B cell (primary cell): Measurements from ENCODE around the gene ADAMTSL4. TPM values are rescaled to one million over a fixed set of nuclear protein-coding genes. Genes with fewer than 3 reads are reported as not detected.
A peak's percentile ranks its signal among the peaks of the same experiment; 100 is the strongest.

Experiments used
- ATAC-seq: fragments of 200-7000 bp; cut with Tn5 transposase; one replicate; pipeline ENCODE4 v1.10.0; 2021; ENCODE audit warnings: low read depth, mild to moderate bottlenecking, moderate number of reproducible peaks, moderate library complexity
- CTCF ChIA-PET: fragments of 350-600 bp; sonication (Branson Sonifier 250); formaldehyde crosslinking; loops from one replicate; lab custom pipeline; 2021; ENCODE audit warnings: antibody characterized with exemption, inconsistent platforms; lab: Charles Lee
- POLR2A ChIA-PET: fragments of 350-600 bp; sonication (Branson Sonifier 250); formaldehyde crosslinking; loops from one replicate; lab custom pipeline; 2021; ENCODE audit warnings: antibody characterized with exemption; lab: Charles Lee
- DNase-seq: peaks from one replicate; pipeline ENCODE4 v3.0.0; 2013
- H2AFZ ChIP-seq: 2 replicates; pipeline ENCODE4 v1.6.1; 2012; ENCODE audit warnings: mild to moderate bottlenecking, low read depth, low read length; ENCODE audit not compliant: insufficient read depth, poor library complexity, severe bottlenecking
- H3K27ac ChIP-seq, 2 donors: 1 replicate in 1 of 2; 2 replicates in 1 of 2; pipeline ENCODE4 v1.5.1; 2012 to 2013; ENCODE audit warnings: low read length in 2 of 2, mild to moderate bottlenecking in 2 of 2, moderate library complexity in 1 of 2
- H3K27me3 ChIP-seq, 4 experiments: fragments of 200-600 bp in 1 of 4; sonication (generic) in 1 of 4; replicated peaks in 1 of 4; 1 replicate in 2 of 4; 2 replicates in 2 of 4; pipeline versions ENCODE4 v1.6.1 to v1.7.0; 2013 to 2016; ENCODE audit warnings: low read length in 3 of 4, mild to moderate bottlenecking in 2 of 4, mixed read lengths in 1 of 4, moderate library complexity in 1 of 4; ENCODE audit not compliant: insufficient read depth in 4 of 4, control insufficient read depth in 3 of 4; ENCODE audit errors: control extremely low read depth in 1 of 4
- H3K36me3 ChIP-seq, 2 experiments: replicated peaks in 1 of 2; 1 replicate in 1 of 2; 2 replicates in 1 of 2; pipeline versions ENCODE4 v1.6.1 to v1.7.1; 2013; ENCODE audit warnings: low read length in 1 of 2; ENCODE audit not compliant: insufficient read depth in 2 of 2, control insufficient read depth in 1 of 2; ENCODE audit errors: control extremely low read depth in 1 of 2, extremely low read depth in 1 of 2
- H3K4me1 ChIP-seq, 2 donors: fragments of 200-600 bp in 1 of 2; sonication (generic) in 1 of 2; 1 replicate in 1 of 2; 2 replicates in 1 of 2; pipeline versions ENCODE4 v1.5.1 to v1.6.1; 2013 to 2017; ENCODE audit warnings: low read length in 2 of 2; ENCODE audit not compliant: control insufficient read depth in 2 of 2, insufficient read depth in 2 of 2
- H3K4me2 ChIP-seq: replicated peaks from 2 replicates; pipeline ENCODE3; 2012; ENCODE audit warnings: mild to moderate bottlenecking, low read depth, low read length; ENCODE audit not compliant: poor library complexity, severe bottlenecking
- H3K4me3 ChIP-seq, 5 experiments: fragments of 200-600 bp in 1 of 5; sonication (generic) in 1 of 5; 1 replicate in 3 of 5; 2 replicates in 2 of 5; pipeline versions ENCODE4 v1.5.1 to v1.7.0; 2011 to 2016; ENCODE audit warnings: low read length in 4 of 5, mild to moderate bottlenecking in 4 of 5, low read depth in 2 of 5, control low read depth in 1 of 5, moderate library complexity in 1 of 5; ENCODE audit not compliant: insufficient read depth in 1 of 5; ENCODE audit errors: control extremely low read depth in 1 of 5, extremely low read depth in 1 of 5
- H3K79me2 ChIP-seq: fragments of 200-600 bp; sonication (generic); one replicate; pipeline ENCODE4 v1.6.0; 2016; ENCODE audit warnings: low read length; ENCODE audit not compliant: control insufficient read depth, insufficient read depth
- H3K9ac ChIP-seq: fragments of 200-600 bp; sonication (generic); 2 replicates; pipeline ENCODE4 v1.6.1; 2017; ENCODE audit warnings: mild to moderate bottlenecking, low read length, moderate library complexity
- H3K9me3 ChIP-seq, 3 donors: one replicate each; pipeline versions ENCODE4 v1.6.1 to v1.7.1; 2013; ENCODE audit warnings: low read length in 2 of 3; ENCODE audit not compliant: control insufficient read depth in 2 of 3, insufficient read depth in 1 of 3; ENCODE audit errors: control extremely low read depth in 1 of 3
- H4K20me1 ChIP-seq: 2 replicates; pipeline ENCODE4 v1.6.0; 2012; ENCODE audit warnings: mild to moderate bottlenecking, low read length; ENCODE audit not compliant: insufficient read depth, control insufficient read depth, poor library complexity, severe bottlenecking
- H3K27ac Mint-ChIP-seq: one replicate; pipeline ENCODE4 v1.8.0; 2021; ENCODE audit warnings: mixed read lengths
- H3K27me3 Mint-ChIP-seq: one replicate; pipeline ENCODE4 v1.8.0; 2021; ENCODE audit warnings: mixed read lengths
- H3K4me1 Mint-ChIP-seq: one replicate; pipeline ENCODE4 v1.8.0; 2021; ENCODE audit warnings: mixed read lengths
- H3K4me3 Mint-ChIP-seq: one replicate; pipeline ENCODE4 v1.8.0; 2021; ENCODE audit warnings: mixed read lengths
- H3K9me3 Mint-ChIP-seq: one replicate; pipeline ENCODE4 v1.8.0; 2022; ENCODE audit warnings: mixed read lengths; ENCODE audit not compliant: insufficient read depth
- EZH2 ChIP-seq: IDR thresholded peaks from 2 replicates; pipeline ENCODE4 v1.6.1; 2012; ENCODE audit warnings: borderline replicate concordance, low read depth, mild to moderate bottlenecking, moderate library complexity, low read length; ENCODE audit not compliant: insufficient read depth, poor library complexity, severe bottlenecking
- WGBS: methylation state at CpG from one replicate; pipeline ENCODE4 v1.1.5; 2013; ENCODE audit warnings: missing lambda C conversion rate; ENCODE audit not compliant: insufficient coverage; 5-methylcytosine and 5-hydroxymethylcytosine counted together
- intact Hi-C: fragments of 100-400 bp; cut with micrococcal nuclease; formaldehyde crosslinking; loops from one replicate; pipeline ENCODE4 v1.10.0; 2022
- polyA plus RNA-seq: library from polyadenylated mRNA; depleted of rRNA; stranded (reverse); fragments of >200 nt; gene quantifications from 2 replicates; pipeline ENCODE4 v1.2.3, GENCODE V29; 2012
- total RNA-seq, 2 donors: library from RNA; stranded (reverse); fragments of 120-200 nt in 1 of 2; gene quantifications; 1 replicate in 1 of 2; 2 replicates in 1 of 2; pipeline versions ENCODE4 v1.2.3 to v1.2.4, GENCODE V29; 2013 to 2022
- TF ChIP-seq, protein P1 (sequence below): fragments of 200-600 bp; IDR thresholded peaks from one replicate; pipeline ENCODE4 v1.8.0; 2022; ENCODE audit warnings: antibody characterized with exemption, mild to moderate bottlenecking

Gene ADAMTSL4
- total and polyA plus RNA-seq, 2 donors (not counting 1 experiment from before 2014, with no cell fraction given): 0.70 TPM; not detected in 1

DNA sequence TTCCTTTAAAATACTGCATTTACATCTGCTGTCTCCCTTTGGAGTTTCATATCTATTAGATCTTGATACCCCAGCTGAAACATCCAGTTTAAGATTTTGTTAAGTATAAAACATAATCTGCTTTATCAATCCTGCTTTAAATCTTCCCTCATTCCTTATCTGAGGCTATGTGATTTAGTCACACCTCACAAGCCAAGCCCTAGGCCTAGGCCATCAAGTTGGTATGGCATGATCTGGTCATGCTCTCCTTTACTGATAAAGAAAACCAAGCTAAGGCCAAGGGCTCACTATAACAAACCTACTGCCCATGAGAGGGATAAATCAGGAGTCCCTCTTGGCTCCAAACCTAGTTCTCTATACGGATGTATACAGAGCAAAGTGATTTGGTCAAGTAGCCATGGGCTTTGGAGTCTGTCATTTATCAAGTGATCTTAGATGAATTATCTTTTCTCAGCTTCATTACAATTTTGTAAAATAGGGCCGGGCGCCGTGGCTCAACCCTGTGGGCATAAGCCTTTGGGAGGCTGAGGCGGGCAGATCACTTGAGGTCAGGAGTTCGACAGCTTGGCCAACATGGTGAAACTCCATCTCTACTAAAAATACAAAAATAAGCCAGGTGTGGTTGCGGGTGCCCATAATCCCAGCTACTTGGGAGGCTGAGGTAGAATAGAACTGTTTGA lies 57.4 kb downstream of the ADAMTSL4 start:
- H3K27me3 ChIP-seq: no peaks in the 10 kb centered on the region
- H4K20me1 ChIP-seq: peaks cover under 1% of the 10 kb centered on the region
- no peaks in the 10 kb centered on the region for H3K9me3 ChIP-seq
- H3K9me3 Mint-ChIP-seq: no peaks in the 10 kb centered on the region
- H3K9ac ChIP-seq: no peak overlapping the region
- intact Hi-C loops: no loop called here
- no peak overlapping the region for H3K27ac ChIP-seq
- no peaks in the 10 kb centered on the region for H3K27me3 Mint-ChIP-seq
- no peak overlapping the region for H3K4me3 Mint-ChIP-seq
- ATAC-seq (no peak), DNase-seq (no peak)
- ChIA-PET CTCF (interaction anchor here (0.7 to 3.7 kb wide), 4 partner anchors 15 to 115 kb away, joined by 3 to 15 read pairs (median 4); no protein-coding TSS in a partner anchor), POLR2A (interaction anchor here (0.7 to 1.1 kb wide), 2 partner anchors 9 to 21 kb away, joined by 3 to 8 read pairs; no protein-coding TSS in a partner anchor)
- H3K79me2 ChIP-seq: peaks cover 23% of the 10 kb centered on the region
- H3K36me3 ChIP-seq: no peaks in the 10 kb centered on the region
- no peak overlapping the region for H3K4me2 ChIP-seq
- no peak overlapping the region for H3K27ac Mint-ChIP-seq
- no peak overlapping the region for H3K4me3 ChIP-seq
- H3K4me1 Mint-ChIP-seq: peaks cover 9% of the 10 kb centered on the region
- peaks cover 10 to 12% of the 10 kb centered on the region in 2 donors for H3K4me1 ChIP-seq
- no peak overlapping the region for H2AFZ ChIP-seq
- TF ChIP-seq EZH2: no peak
- TF ChIP-seq, protein P1, sequence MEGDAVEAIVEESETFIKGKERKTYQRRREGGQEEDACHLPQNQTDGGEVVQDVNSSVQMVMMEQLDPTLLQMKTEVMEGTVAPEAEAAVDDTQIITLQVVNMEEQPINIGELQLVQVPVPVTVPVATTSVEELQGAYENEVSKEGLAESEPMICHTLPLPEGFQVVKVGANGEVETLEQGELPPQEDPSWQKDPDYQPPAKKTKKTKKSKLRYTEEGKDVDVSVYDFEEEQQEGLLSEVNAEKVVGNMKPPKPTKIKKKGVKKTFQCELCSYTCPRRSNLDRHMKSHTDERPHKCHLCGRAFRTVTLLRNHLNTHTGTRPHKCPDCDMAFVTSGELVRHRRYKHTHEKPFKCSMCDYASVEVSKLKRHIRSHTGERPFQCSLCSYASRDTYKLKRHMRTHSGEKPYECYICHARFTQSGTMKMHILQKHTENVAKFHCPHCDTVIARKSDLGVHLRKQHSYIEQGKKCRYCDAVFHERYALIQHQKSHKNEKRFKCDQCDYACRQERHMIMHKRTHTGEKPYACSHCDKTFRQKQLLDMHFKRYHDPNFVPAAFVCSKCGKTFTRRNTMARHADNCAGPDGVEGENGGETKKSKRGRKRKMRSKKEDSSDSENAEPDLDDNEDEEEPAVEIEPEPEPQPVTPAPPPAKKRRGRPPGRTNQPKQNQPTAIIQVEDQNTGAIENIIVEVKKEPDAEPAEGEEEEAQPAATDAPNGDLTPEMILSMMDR: no peak
- no CpG with 5 or more reads among the region's 7 CpGs for WGBS

DNA sequence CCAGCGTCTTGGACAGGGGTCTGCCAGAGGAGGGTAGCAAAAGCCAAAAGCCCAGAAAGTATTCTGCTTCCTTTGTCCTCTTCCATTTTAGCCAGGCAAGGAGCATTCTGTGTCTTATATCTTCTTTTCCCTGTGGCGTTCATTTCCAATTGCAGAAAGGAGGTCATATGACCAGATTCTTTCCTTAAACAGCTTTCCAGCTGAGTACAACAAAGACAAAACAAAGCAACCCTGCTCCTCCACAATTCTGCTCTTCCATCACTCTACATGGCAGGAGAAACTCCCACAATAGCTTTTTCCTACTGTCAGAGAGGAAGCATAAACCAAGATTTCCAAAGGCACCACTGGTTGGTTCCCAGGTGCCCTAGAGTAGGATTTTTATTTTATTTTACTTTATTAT lies 60.5 kb downstream of the ADAMTSL4 start:
- ChIA-PET CTCF (interaction anchor here (1.5 to 23.2 kb wide), 4 partner anchors 9 to 49 kb away, joined by 3 to 661 read pairs (median 10); partner anchors contain the start of gene MCL1), POLR2A (interaction anchor here (1.8 kb wide), 1 partner anchor 30 kb away, joined by 4 read pairs; the partner anchor contains the start of gene MCL1)
- H3K9me3 ChIP-seq: no peaks in the 10 kb centered on the region
- no peak overlapping the region for H2AFZ ChIP-seq
- Mint-ChIP-seq H3K9me3 (no peaks in the 10 kb centered on the region), H3K27ac (peak overlapping the region; percentile 37), H3K27me3 (no peaks in the 10 kb centered on the region), H3K4me3 (no peak overlapping the region), H3K4me1 (peaks cover 35% of the 10 kb centered on the region)
- H3K4me1 ChIP-seq: peaks cover 35 to 41% of the 10 kb centered on the region in 2 donors
- H4K20me1 ChIP-seq: peaks cover 6% of the 10 kb centered on the region
- H3K27ac ChIP-seq: peak overlapping the region in 1 of 2 donors; percentile 15
- no peak overlapping the region for H3K4me3 ChIP-seq
- 100% methylated on average over 2 of the region's 2 CpGs for WGBS
- TF ChIP-seq, protein P1: no peak
- TF ChIP-seq EZH2: no peak
- H3K4me2 ChIP-seq: no peak overlapping the region
- no peaks in the 10 kb centered on the region for H3K36me3 ChIP-seq
- DNase-seq: no peak
- intact Hi-C loops: no loop called here
- peaks cover 44% of the 10 kb centered on the region for H3K79me2 ChIP-seq
- H3K9ac ChIP-seq: no peak overlapping the region
- H3K27me3 ChIP-seq: no peaks in the 10 kb centered on the region
- ATAC-seq: no peak
